OCI-LY7 (cell line): ENCODE measurements around the gene NPIPB9.

Source experiments
- EZH2phosphoT487 ChIP-seq: fragments of 200-600 bp; sonication (generic); IDR thresholded peaks from 2 replicates; pipeline ENCODE4 v1.6.1; 2018; ENCODE audit warnings: low read depth, borderline replicate concordance, mild to moderate bottlenecking, mixed run types, antibody characterized with exemption, low read length, moderate library complexity, mixed read lengths
- TF ChIP-seq, protein P1 (sequence below): fragments of 200-600 bp; sonication (generic); conservative IDR thresholded peaks from 2 replicates; pipeline ENCODE4 v1.5.1; 2014; ENCODE audit warnings: mild to moderate bottlenecking, antibody characterized with exemption, low read length, moderate library complexity, mixed read lengths

DNA sequence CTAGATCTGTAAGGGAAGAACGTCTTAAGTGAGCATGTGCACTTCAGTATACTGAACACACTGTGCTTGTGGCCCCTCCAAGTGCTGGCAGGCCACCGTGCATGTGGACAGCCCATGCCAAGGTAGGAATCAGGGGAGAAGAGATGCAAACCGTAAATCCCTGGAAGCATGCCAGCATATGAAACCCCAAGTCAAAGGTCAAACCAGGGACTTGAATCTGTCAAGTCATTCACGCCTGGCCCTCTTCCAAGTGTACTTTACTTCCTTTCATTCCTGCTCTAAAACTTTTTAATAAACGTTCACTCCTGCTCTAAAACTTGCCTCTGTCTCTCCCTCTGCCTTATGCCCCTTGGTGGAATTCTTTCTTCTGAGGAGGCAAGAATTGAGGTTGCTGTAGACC lies 68.4 kb downstream of the NPIPB9 start:
- TF ChIP-seq, protein P1, sequence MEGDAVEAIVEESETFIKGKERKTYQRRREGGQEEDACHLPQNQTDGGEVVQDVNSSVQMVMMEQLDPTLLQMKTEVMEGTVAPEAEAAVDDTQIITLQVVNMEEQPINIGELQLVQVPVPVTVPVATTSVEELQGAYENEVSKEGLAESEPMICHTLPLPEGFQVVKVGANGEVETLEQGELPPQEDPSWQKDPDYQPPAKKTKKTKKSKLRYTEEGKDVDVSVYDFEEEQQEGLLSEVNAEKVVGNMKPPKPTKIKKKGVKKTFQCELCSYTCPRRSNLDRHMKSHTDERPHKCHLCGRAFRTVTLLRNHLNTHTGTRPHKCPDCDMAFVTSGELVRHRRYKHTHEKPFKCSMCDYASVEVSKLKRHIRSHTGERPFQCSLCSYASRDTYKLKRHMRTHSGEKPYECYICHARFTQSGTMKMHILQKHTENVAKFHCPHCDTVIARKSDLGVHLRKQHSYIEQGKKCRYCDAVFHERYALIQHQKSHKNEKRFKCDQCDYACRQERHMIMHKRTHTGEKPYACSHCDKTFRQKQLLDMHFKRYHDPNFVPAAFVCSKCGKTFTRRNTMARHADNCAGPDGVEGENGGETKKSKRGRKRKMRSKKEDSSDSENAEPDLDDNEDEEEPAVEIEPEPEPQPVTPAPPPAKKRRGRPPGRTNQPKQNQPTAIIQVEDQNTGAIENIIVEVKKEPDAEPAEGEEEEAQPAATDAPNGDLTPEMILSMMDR = no peak
- no peak for TF ChIP-seq EZH2phosphoT487
